HG02610 (cell line): ENCODE measurements around the gene CALML4.
"Not testable (repeated sequence)": the region's sequence is repeated elsewhere in the genome, so short reads cannot be mapped to it uniquely, and the experiment has no call there.

Experiments
- ATAC-seq: cut with Tn5 transposase; IDR thresholded peaks from one replicate; pipeline ENCODE4 v1.9.1; 2021; ENCODE audit warnings: mild to moderate bottlenecking, moderate library complexity; ENCODE audit not compliant: unreplicated experiment

Gene CALML4

DNA sequence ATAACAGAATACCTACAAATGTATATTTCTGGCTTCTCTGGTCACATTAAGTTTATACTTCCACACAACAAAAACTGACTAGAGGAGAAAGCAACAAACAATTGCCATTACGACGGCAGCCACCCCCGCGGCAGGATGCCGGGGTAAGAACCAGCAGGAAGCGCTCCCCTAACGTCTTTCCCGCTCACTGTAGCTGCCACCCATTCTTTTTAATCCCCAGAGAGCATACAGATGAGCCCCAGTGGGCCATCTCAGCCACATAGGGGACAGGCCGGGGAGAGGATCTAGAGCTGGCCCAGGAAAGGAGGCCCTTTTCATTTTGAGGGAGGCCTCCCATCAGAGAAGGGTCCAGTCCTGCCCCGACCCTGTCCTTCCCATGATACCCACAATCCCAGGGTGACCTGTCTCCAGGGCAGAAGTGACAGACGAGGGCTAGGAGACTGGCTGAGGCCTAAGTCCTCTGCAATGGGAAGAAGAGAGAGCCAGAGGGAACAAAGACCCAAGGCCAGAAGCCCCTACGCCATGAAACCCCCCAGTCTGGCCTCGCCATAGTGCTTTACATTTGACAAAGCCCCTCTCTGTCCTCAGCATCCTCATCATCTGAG is 3.6 kb upstream of the CALML4 start:
- ATAC-seq: no peak

DNA sequence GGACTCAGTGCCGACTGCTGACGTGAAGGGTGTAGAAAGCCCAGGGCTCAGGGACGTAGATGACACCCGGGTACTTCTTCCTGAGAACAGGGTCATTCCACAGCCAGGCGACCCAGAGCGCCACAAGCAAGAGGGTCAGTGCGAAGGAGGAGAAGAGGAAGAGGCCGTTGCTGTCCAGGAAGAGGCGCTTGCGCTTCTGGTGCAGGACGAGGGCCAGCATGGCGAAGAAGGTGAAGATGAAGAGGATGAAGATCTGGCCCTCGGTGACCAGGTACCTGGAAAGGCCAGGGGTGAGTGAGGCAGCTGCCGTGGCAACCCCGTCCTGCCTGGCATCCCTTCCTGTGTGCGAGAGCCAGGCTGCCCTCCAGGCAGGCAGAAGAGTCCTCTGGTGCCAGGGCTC is 3.0 kb upstream of the CALML4 start:
- no peak for ATAC-seq

- no peak for ATAC-seq
These were observed 2.2 kb upstream of the CALML4 start for GRCh38 chr15:68207176-68207935.

GRCh38 chr15:68206711-68207151 is 1.6 kb upstream of the CALML4 start:
- no peak for ATAC-seq

DNA sequence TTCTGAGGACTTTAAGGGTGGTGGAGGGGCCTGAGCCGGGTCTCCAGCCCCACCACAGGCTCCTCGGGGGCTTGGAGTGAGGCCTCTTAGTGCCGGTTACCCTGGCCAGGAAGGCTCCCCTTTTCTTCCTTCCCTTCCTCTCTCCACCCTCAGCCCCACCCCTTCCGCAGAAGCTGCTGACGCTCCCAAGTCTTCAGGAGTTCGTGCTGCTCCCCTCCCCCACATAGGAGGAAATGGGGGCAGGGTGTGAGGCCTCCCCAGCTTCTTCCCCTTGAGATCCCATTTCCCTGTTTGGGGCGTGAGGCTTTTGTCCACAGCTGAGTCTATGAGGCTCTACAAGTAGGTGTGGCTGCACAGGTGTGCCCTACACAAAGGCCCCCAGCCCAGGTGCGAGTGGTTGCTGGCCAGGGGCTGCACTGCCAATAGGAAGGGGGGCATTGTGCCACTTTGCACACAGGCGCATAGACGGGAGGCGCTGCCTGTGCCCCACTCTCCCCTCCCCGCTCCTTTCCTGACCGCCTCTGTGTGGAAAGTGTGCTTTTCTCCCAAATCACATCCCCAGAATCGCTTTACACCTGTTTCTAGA is 915 bp upstream of the CALML4 start:
- no peak for ATAC-seq

DNA sequence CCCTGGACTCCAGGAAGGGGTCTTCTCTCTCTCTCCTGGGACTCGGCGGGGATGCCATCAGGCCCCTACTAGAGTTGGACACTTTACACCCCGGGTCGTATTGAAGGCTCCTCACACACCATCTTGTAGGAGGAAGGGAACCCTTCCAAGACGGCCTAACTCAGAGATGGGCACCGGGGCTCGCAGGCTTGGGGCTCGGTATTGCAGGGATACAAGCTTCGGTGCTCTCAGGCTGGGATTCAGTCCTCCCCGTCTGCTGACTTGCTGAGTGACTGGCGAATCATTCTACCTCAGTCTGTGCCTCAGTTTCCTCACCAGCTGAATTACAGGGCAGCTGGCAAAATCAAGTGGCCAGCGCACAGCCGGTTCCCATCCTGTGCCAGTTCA is 419 bp upstream of the CALML4 start:
- no peak for ATAC-seq

DNA sequence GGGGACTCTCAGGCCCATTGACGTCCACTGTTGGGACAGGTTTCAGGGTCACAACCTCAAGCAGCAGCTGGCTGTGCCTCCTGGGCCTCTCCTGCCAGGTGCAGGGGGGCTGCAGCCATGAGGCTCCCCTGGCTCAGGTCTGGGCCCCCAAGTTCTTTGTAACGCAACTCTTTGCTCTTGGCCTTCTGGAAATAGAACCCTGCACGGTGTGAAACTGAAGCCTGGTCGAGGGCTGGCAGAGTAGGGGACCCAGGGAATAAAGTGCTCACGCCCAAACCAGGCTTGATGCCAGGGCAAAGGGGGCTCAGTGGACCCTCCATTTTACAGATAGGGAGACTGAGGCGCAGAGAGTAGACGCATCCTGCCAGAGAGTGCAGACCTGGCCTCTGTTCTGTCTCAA is 771 bp downstream of the CALML4 start:
- ATAC-seq: no peak

DNA sequence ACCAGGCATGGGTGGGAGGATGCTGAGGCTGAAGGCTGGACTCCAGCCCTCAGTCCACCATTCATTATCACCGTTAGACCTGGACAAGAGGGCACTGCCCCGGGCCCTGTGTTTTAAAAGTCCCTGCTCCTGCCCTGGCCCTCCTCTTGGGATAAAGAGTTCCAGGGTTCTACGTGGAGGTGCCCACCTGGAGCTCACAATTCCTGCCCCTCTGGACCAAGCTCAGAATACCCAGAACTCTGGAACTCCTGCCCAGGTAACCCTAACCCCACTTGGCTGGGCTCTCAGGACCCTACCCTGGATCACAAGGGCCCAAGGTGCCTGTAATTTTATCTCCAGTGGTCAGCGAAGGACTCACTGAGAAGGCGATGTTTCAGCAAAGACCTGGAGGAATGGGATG is 1.2 kb downstream of the CALML4 start:
- no peak for ATAC-seq

DNA sequence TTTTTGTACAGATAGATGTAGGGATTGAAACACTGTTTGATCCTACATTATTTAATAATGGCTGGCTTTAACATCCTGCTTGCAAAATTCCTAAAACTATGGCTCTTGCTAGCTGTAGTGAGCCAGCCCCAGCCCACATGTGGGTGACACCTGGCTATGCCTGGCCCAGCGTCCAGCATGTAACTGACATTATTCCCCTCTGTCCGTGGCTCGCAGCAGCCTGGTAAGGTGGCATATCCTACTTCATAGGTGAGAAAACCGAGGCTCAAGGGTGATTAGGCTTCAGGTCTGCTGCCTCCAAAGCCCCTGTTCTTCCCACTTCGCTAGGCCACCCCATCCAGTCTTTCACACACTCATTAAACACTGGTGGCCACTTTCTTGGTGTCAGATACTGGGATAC is 1.6 kb downstream of the CALML4 start:
- ATAC-seq: no peak

DNA sequence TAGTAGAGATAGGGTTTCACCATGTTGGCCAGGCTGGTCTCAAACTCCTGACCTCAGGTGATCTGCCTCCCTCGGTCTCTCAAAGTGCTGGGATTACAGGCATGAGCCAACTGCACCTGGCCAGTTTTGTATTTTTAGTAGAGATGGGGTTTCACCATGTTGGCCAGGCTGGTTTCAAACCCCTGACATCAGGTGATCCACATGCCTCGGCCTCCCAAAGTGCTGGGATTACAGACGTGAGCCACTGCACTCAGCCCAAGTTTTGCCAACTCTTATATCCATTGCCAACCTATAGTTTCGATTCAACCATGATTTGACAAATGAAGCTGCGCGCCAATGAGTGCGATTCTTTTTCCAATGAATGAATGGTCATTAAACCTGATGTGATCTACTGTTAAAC is 2.1 kb downstream of the CALML4 start:
- ATAC-seq: not testable (repeated sequence)

DNA sequence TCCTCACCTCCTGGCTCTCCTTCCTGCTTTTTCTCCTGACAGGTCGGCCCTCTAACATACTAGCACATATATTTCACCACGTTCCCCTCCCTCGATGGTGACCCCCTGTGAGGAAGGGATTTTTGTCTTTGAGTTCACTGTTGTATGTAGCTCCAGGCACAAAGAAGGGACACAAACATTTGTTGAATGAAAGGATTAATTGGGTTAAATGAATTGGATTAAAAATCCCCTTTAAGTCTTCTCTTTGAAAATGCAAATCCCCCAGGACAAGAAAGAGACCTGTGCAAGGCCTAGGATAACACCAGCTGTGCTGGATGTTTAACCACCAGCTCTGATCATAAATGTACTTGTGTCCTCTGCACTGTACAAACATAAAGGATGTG is 3.3 kb downstream of the CALML4 start:
- no peak for ATAC-seq

- ATAC-seq: no peak
These were observed 3.8 kb downstream of the CALML4 start for GRCh38 chr15:68201153-68201878.

- no peak for ATAC-seq
These were observed 4.9 kb downstream of the CALML4 start for GRCh38 chr15:68200016-68200861.

DNA sequence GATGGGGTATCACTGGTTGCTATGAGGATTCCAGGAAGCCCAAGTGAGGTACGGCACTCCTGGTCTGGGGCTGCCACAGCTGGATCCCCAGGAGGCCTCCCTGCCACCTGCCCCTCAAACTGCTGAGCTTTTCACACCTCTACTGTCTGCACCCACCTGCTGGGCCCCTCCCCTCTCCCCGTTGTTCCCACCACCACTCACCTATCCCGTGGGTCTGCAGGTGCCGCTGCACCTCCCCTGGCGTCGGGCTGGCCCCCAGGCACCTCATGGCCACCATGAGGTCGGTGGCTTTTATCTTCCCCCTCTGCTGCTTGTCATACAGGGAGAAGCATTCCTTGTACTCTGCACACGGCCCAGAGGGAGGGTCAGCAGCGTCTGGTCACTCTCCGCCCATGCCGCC is 5.8 kb downstream of the CALML4 start:
- ATAC-seq: no peak

DNA sequence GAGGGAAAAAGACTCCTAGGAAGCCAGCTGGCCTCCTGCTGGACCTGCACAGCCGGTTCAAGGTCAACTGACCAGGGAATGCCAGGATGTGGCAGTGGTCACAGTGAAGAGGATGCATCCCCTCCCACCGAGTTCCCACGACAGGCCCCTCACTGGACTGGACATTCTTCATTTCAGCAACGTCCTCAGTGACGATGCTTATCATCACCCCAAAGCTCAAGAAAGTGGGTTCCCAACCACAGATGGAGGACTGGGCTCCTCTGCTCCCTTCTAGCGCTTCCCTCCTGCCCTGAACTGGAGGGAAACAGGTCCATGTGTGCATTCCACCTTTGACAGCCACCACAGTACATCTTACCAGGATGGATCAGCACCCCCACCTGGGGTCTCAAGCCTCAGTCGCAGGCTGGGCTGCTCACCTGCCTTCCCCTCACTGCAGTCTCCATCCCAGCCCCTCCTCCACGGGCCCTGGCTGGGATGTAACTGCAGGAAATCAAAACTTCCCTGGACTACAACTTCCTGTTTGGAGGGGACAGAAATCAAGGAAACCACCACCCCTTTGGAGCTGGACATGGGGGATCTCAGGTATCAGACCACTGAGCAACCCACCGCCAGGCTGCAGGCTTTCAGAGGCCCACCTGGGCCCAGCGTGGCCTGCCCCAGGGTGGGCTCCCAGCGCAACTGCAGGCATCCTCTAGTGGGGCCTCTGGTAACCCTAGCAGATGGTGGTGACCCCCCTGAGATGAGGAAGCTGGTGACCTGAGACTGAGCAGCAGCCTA is 7.3 kb downstream of the CALML4 start:
- ATAC-seq: no peak

DNA sequence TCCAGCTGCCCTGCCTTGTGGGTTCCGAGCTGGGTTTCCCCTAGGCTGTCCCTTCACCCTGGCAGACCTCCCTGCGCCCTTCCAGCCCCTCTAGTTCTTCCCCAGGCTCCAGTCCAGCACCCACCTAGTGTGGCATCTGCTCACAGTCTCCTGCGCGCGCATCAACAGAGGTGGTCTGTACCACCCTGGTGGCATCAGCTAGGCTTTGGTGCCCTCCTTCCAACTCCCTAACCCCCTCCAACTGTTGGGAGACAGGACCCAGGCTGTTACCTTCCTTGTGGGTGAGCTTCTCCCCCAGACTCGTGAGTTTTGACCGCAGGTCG is 8.0 kb downstream of the CALML4 start:
- ATAC-seq: no peak

- no peak for ATAC-seq
These were observed 8.5 kb downstream of the CALML4 start for GRCh38 chr15:68196445-68197169.

DNA sequence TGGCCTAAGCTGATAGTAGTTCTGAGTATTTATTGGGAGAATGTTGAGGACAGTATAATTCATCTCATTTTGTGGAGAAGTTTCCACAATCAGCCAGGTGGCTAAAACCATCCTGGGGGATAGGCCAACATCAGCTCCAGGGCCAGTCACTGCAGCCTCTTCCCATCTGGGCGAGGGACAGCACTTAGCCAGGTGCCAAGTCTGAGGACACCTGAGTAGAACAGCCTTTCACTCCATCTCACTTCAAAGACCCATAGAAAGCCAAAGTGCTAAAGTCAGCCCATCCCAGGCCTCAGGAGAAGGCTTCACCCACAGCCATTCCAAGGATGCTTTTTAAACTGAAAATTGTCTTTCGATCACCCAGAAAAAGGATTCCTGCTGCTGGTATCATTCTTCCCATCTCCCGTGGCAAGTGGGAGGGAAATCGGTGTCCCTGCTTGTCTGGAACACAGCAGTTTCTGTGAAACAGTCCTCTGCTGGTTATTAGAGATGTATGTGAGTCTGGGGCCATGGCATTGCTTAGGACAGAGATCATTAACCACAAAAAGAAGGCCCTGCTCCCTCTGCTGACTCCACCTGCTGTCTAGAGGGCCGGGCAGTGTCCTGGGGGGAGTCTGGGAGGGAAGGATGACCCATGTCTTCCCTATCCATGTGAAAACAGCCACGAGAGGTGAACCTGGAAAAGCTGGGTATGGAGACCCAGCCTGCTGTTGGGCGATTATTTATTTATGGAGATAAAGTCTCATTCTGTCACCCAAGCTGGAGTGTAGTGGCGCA is 9.6 kb downstream of the CALML4 start:
- ATAC-seq: no peak
